PC-3 (cell line): ENCODE results near the gene CRTC1. TPM values are rescaled to one million over a fixed set of nuclear protein-coding genes. Genes with fewer than 3 reads are reported as not detected.

Experiments
- ATAC-seq: fragments of 200-7000 bp; cut with Tn5 transposase; 2 replicates; pipeline ENCODE4 v1.9.1; 2020; ENCODE audit warnings: mild to moderate bottlenecking, moderate library complexity
- BruUV-seq: library from RNA; stranded (reverse); fragments of 400-500 nt; replicated peaks from 2 replicates; lab custom pipeline; 2021; lab: Mats Ljungman, UMichigan
- CTCF ChIA-PET: fragments of 300-600 bp; sonication (Branson Sonifier 250); formaldehyde crosslinking; loops from one replicate; lab custom pipeline; 2022; ENCODE audit warnings: antibody characterized with exemption; lab: Charles Lee
- POLR2A ChIA-PET: fragments of 300-600 bp; sonication (Branson Sonifier 250); formaldehyde crosslinking; loops from one replicate; lab custom pipeline; 2022; ENCODE audit warnings: antibody characterized with exemption; ENCODE audit not compliant: unreplicated experiment; lab: Charles Lee
- DNase-seq: peaks from one replicate; pipeline ENCODE4 v3.0.0-alpha.2; 2015
- H2AFZ ChIP-seq: fragments of 300-600 bp; sonication (generic); 2 replicates; pipeline ENCODE4 v1.6.0; 2016; ENCODE audit warnings: antibody characterized with exemption, low read length
- H3F3A ChIP-seq: fragments of 300-600 bp; sonication (generic); one replicate; pipeline ENCODE4 v1.6.0; 2017; ENCODE audit warnings: antibody characterized with exemption, low read length, control low read depth, mild to moderate bottlenecking; ENCODE audit not compliant: unreplicated experiment
- H3K27ac ChIP-seq: fragments of 300-600 bp; sonication (generic); 2 replicates; pipeline ENCODE4 v1.5.1; 2016; ENCODE audit warnings: mild to moderate bottlenecking, low read length
- H3K27me3 ChIP-seq: fragments of 300-600 bp; sonication (generic); 2 replicates; pipeline ENCODE4 v1.6.1; 2016; ENCODE audit warnings: low read length, mixed read lengths
- H3K36me3 ChIP-seq: fragments of 300-600 bp; sonication (generic); 2 replicates; pipeline ENCODE4 v1.6.1; 2016; ENCODE audit warnings: low read depth, mixed run types, low read length, mixed read lengths
- H3K4me1 ChIP-seq: fragments of 300-600 bp; sonication (generic); 2 replicates; pipeline ENCODE4 v1.5.1; 2016; ENCODE audit warnings: low read length; ENCODE audit not compliant: insufficient read depth
- H3K4me2 ChIP-seq: fragments of 300-600 bp; sonication (generic); 2 replicates; pipeline ENCODE4 v1.6.0; 2016; ENCODE audit warnings: low read length
- H3K4me3 ChIP-seq: fragments of 300-600 bp; sonication (generic); 2 replicates; pipeline ENCODE4 v1.5.1; 2016; ENCODE audit warnings: mild to moderate bottlenecking, low read length, mixed read lengths
- H3K79me2 ChIP-seq: fragments of 300-600 bp; sonication (generic); 2 replicates; pipeline ENCODE4 v1.6.1; 2017; ENCODE audit warnings: low read length, mixed read lengths
- H3K9ac ChIP-seq: fragments of 300-600 bp; sonication (generic); 2 replicates; pipeline ENCODE4 v1.6.0; 2016; ENCODE audit warnings: mild to moderate bottlenecking, low read length
- H3K9me2 ChIP-seq: fragments of 300-600 bp; sonication (generic); replicated peaks from 2 replicates; pipeline ENCODE4 v1.6.1; 2016; ENCODE audit warnings: mixed run types, low read length, mixed read lengths
- H3K9me3 ChIP-seq: fragments of 300-600 bp; sonication (generic); 2 replicates; pipeline ENCODE4 v1.6.1; 2016; ENCODE audit warnings: low read length, mixed read lengths
- H4K20me1 ChIP-seq: fragments of 300-600 bp; sonication (generic); 2 replicates; pipeline ENCODE4 v1.6.1; 2016; ENCODE audit warnings: low read length, mixed read lengths
- CTCF ChIP-seq: fragments of 300-600 bp; sonication (generic); conservative IDR thresholded peaks from 2 replicates; pipeline ENCODE4 v1.5.1; 2017; ENCODE audit warnings: antibody characterized with exemption, low read depth, mild to moderate bottlenecking, low read length
- EZH2 ChIP-seq: fragments of 300-600 bp; sonication (generic); IDR thresholded peaks from one replicate; pipeline ENCODE4 v1.6.1; 2017; ENCODE audit warnings: antibody characterized with exemption, mild to moderate bottlenecking, low read length; ENCODE audit not compliant: unreplicated experiment
- EZH2phosphoT487 ChIP-seq: fragments of 300-600 bp; sonication (generic); IDR thresholded peaks from 2 replicates; pipeline ENCODE4 v1.6.1; 2018; ENCODE audit warnings: mild to moderate bottlenecking, antibody characterized with exemption, low read length, borderline replicate concordance
- intact Hi-C: fragments of 100-400 bp; cut with micrococcal nuclease; formaldehyde crosslinking; loops from 2 replicates; pipeline ENCODE4 v1.9.0; 2023
- total RNA-seq: library from RNA; depleted of rRNA; stranded (reverse); fragments of >200 nt; gene quantifications from 2 replicates; pipeline ENCODE4 v1.2.3, GENCODE V29; 2014

CRTC1 gene
- total RNA-seq, 1 experiment from 2014 or later, result 6.7 TPM

- no peak overlapping the region for H3K9ac ChIP-seq
- no peak overlapping the region for H3K27ac ChIP-seq
- ATAC-seq (no peak), DNase-seq (no peak)
- no peak overlapping the region for H2AFZ ChIP-seq
- H3K27me3 ChIP-seq, result no peaks in the 10 kb centered on the region
- no peak overlapping the region for H3K4me2 ChIP-seq
- no peaks in the 10 kb centered on the region for H3K9me3 ChIP-seq
- no peaks in the 10 kb centered on the region for H3K36me3 ChIP-seq
- intact Hi-C loops, result no loop called here
- no peak overlapping the region for H3K4me3 ChIP-seq
- BruUV-seq, result no TSS peak
- H3F3A ChIP-seq, result no peaks in the 10 kb centered on the region
- no peaks in the 10 kb centered on the region for H3K4me1 ChIP-seq
- no peaks in the 10 kb centered on the region for H3K79me2 ChIP-seq
- H3K9me2 ChIP-seq, result no peaks in the 10 kb centered on the region
- ChIA-PET POLR2A (no interaction called here), CTCF (no interaction called here)
- TF ChIP-seq EZH2 (no peak), EZH2phosphoT487 (no peak), CTCF (no peak)
- no peaks in the 10 kb centered on the region for H4K20me1 ChIP-seq
Observed at GRCh38 chr19:18718015-18718526, 34.6 kb downstream of the CRTC1 start.

- ChIA-PET CTCF (no interaction called here), POLR2A (no interaction called here)
- ATAC-seq, result no peak
- Histone ChIP-seq H3K27me3 (no peaks in the 10 kb centered on the region), H3K9ac (no peak overlapping the region), H3K27ac (no peak overlapping the region), H3K4me1 (no peaks in the 10 kb centered on the region), H3K9me3 (no peaks in the 10 kb centered on the region), H4K20me1 (no peaks in the 10 kb centered on the region), H3F3A (no peaks in the 10 kb centered on the region), H3K79me2 (no peaks in the 10 kb centered on the region), H3K4me3 (no peak overlapping the region), H3K4me2 (no peak overlapping the region), H2AFZ (no peak overlapping the region), H3K36me3 (no peaks in the 10 kb centered on the region), H3K9me2 (no peaks in the 10 kb centered on the region)
- no TSS peak for BruUV-seq
- no peak for DNase-seq
- intact Hi-C loops, result no loop called here
- TF ChIP-seq EZH2 (no peak), EZH2phosphoT487 (no peak), CTCF (no peak)
Observed at GRCh38 chr19:18718846-18719458, 35.5 kb downstream of the CRTC1 start.

GRCh38 chr19:18719541-18719940, 36.1 kb downstream of the CRTC1 start:
- H3K27ac ChIP-seq, result no peak overlapping the region
- BruUV-seq, result no TSS peak
- no peak for TF ChIP-seq EZH2phosphoT487
- TF ChIP-seq CTCF, result no peak
- no peak for TF ChIP-seq EZH2
- no peak overlapping the region for H3K4me2 ChIP-seq
- H4K20me1 ChIP-seq, result no peaks in the 10 kb centered on the region
- H3K9me2 ChIP-seq, result no peaks in the 10 kb centered on the region
- H3K9ac ChIP-seq, result no peak overlapping the region
- ChIA-PET CTCF (no interaction called here), POLR2A (no interaction called here)
- no peaks in the 10 kb centered on the region for H3K27me3 ChIP-seq
- H3K36me3 ChIP-seq, result no peaks in the 10 kb centered on the region
- no peaks in the 10 kb centered on the region for H3K9me3 ChIP-seq
- H3K4me3 ChIP-seq, result no peak overlapping the region
- no peak overlapping the region for H2AFZ ChIP-seq
- no peaks in the 10 kb centered on the region for H3K79me2 ChIP-seq
- no peaks in the 10 kb centered on the region for H3F3A ChIP-seq
- ATAC-seq, result no peak
- intact Hi-C loops, result no loop called here
- no peak for DNase-seq
- H3K4me1 ChIP-seq, result no peaks in the 10 kb centered on the region
